Osteocyte (in vitro differentiated cells): ENCODE results near the gene KIF5C. TPM values are rescaled to one million over a fixed set of nuclear protein-coding genes. Genes with fewer than 3 reads are reported as not detected.

Source experiments
- DNase-seq: peaks from one replicate; pipeline ENCODE4 v3.0.0; 2021; ENCODE audit warnings: mixed read lengths; ENCODE audit not compliant: unreplicated experiment; ENCODE audit errors: extremely low spot score
- H3K27ac Mint-ChIP-seq: one replicate; pipeline ENCODE4 v1.8.0; 2021; ENCODE audit warnings: mild to moderate bottlenecking, mixed read lengths; ENCODE audit not compliant: unreplicated experiment
- H3K27me3 Mint-ChIP-seq: one replicate; pipeline ENCODE4 v1.8.0; 2021; ENCODE audit warnings: mixed read lengths; ENCODE audit not compliant: unreplicated experiment
- H3K36me3 Mint-ChIP-seq: one replicate; pipeline ENCODE4 v1.8.0; 2021; ENCODE audit warnings: mixed read lengths; ENCODE audit not compliant: unreplicated experiment
- H3K4me1 Mint-ChIP-seq: one replicate; pipeline ENCODE4 v1.8.0; 2021; ENCODE audit warnings: mixed read lengths; ENCODE audit not compliant: unreplicated experiment
- H3K4me3 Mint-ChIP-seq: one replicate; pipeline ENCODE4 v1.8.0; 2021; ENCODE audit warnings: mild to moderate bottlenecking, moderate library complexity, mixed read lengths; ENCODE audit not compliant: unreplicated experiment
- H3K9me3 Mint-ChIP-seq: one replicate; pipeline ENCODE4 v1.8.0; 2021; ENCODE audit warnings: mixed read lengths; ENCODE audit not compliant: unreplicated experiment
- total RNA-seq: library from RNA; stranded (reverse); gene quantifications from 2 replicates; pipeline ENCODE4 v1.2.1, GENCODE V29; 2021
- TF ChIP-seq, protein P1 (sequence below): fragments of 200-600 bp; sonication (generic); IDR thresholded peaks from 2 replicates; pipeline ENCODE4 v1.5.0; 2021; ENCODE audit warnings: antibody characterized with exemption, mild to moderate bottlenecking, moderate library complexity

KIF5C gene
- total RNA-seq, 1 donor from 2014 or later = 10.2 TPM

DNA sequence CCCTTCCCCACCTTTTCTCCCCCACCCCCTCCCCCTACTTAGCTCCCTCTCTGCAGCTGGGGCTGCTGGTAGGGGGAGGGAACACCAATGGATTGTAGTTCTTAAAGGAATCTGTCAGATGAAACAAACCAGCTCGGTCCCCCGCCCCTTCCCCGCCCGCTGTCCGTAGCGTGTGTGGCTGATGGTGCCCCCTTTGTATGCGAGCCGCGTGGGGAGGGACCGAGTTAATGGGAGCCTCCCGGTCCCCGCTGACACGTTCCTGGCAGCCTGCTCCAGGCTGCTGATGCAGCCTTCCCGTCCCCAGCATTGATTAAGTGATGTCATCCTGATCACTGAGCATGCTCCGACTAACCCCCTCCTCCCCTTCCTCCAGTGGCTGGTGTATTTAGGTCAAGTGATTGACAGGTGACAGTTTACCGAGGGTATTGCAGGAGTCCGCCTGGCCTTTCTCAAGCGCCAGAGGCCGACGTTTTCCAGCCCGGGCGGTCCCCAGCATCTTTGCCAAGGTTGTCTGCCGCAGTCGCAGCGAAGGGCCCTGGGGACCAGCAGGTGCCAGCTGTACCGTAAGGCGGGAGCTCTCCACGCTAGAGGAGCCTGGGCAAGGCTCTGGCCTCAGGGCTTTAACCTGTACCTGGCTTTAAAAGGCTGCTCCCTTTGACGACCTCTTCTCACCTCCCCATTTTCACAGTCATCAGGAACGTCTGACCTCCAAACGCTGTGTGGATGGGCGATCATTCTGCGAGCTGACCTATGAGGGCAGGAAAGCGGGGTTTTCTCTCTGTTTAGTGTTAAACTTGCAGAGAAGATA is 1.8 kb downstream of the KIF5C start:
- peak overlapping the region; percentile 8 for H3K27ac Mint-ChIP-seq
- TF ChIP-seq, protein P1, sequence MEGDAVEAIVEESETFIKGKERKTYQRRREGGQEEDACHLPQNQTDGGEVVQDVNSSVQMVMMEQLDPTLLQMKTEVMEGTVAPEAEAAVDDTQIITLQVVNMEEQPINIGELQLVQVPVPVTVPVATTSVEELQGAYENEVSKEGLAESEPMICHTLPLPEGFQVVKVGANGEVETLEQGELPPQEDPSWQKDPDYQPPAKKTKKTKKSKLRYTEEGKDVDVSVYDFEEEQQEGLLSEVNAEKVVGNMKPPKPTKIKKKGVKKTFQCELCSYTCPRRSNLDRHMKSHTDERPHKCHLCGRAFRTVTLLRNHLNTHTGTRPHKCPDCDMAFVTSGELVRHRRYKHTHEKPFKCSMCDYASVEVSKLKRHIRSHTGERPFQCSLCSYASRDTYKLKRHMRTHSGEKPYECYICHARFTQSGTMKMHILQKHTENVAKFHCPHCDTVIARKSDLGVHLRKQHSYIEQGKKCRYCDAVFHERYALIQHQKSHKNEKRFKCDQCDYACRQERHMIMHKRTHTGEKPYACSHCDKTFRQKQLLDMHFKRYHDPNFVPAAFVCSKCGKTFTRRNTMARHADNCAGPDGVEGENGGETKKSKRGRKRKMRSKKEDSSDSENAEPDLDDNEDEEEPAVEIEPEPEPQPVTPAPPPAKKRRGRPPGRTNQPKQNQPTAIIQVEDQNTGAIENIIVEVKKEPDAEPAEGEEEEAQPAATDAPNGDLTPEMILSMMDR = no peak

DNA sequence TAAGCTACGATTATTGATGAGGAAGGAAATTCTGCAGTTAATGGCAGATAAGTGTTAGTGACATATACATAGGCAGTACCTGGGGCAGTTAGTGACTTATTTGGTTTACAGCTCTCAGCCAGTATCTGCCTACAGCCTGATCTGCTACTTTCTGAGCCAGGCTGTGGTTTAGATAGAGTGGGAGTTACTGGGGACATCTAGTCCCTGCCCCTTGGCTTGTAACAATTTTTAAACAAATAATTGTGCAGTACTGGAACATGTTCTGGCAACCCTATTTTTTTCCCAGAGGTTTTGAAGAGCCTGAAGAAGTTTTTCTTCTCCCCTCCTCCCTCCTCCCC is 2.3 kb downstream of the KIF5C start:
- Mint-ChIP-seq H3K9me3 (peaks cover 9% of the 10 kb centered on the region), H3K4me3 (peak overlapping the region; percentile 77), H3K27ac (peak overlapping the region; percentile 8), H3K36me3 (no peaks in the 10 kb centered on the region), H3K4me1 (peaks cover 13% of the 10 kb centered on the region), H3K27me3 (peaks cover 15% of the 10 kb centered on the region)
- TF ChIP-seq, protein P1 = no peak
- DNase-seq = no peak

More for the DNA sequence above, 1.8 kb downstream of the KIF5C start:
- Mint-ChIP-seq H3K27me3 (peaks cover 15% of the 10 kb centered on the region), H3K4me1 (peaks cover 13% of the 10 kb centered on the region), H3K9me3 (peaks cover 9% of the 10 kb centered on the region), H3K4me3 (peak overlapping the region; percentile 77), H3K36me3 (no peaks in the 10 kb centered on the region)
- DNase-seq = no peak

GRCh38 chr2:148880636-148881035 is 5.6 kb downstream of the KIF5C start:
- Mint-ChIP-seq H3K4me1 (peaks cover 13% of the 10 kb centered on the region), H3K9me3 (peaks cover 9% of the 10 kb centered on the region), H3K4me3 (no peak overlapping the region), H3K36me3 (no peaks in the 10 kb centered on the region), H3K27ac (no peak overlapping the region), H3K27me3 (peaks cover 15% of the 10 kb centered on the region)
- TF ChIP-seq, protein P1 = no peak
- DNase-seq = no peak

DNA sequence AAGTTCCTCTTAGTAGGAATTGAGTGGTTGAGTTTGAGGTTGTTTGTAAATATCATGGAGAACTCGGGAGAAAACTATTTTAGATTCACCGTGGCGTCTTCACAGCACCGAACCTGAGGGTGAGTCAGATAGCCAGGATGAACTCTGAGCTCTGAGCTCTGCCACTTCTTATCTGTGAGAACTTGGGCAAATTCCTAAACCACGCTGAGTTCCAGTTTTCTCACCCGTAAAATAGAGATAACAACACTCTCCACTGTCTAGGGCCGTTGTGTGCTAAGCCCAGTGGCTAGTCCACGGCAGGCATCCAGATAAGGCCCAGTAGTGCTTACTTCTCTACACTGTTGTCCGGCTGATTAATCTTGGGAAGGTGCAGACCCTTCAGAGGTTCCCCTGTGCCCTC is 7.0 kb downstream of the KIF5C start:
- Mint-ChIP-seq H3K27ac (no peak overlapping the region), H3K27me3 (peaks cover 10% of the 10 kb centered on the region), H3K36me3 (no peaks in the 10 kb centered on the region), H3K4me1 (peaks cover 3% of the 10 kb centered on the region), H3K9me3 (peaks cover 9% of the 10 kb centered on the region), H3K4me3 (no peak overlapping the region)
- TF ChIP-seq, protein P1 = no peak
- DNase-seq = no peak

GRCh38 chr2:148885209-148885608 is 10.2 kb downstream of the KIF5C start:
- Mint-ChIP-seq H3K4me1 (peaks cover 16% of the 10 kb centered on the region), H3K27me3 (no peaks in the 10 kb centered on the region), H3K4me3 (no peak overlapping the region), H3K9me3 (peaks cover 9% of the 10 kb centered on the region), H3K36me3 (no peaks in the 10 kb centered on the region), H3K27ac (no peak overlapping the region)
- no peak for DNase-seq
- TF ChIP-seq, protein P1 = no peak
